GM15510 (cell line): ENCODE measurements around the gene OR2S2.

Experiments
- POLR2A ChIP-seq: IDR thresholded peaks from 3 replicates; pipeline ENCODE4 v1.6.1; 2011; ENCODE audit warnings: borderline replicate concordance; ENCODE audit not compliant: insufficient read length; ENCODE audit errors: extremely low read depth

The OR2S2 gene, protein sequence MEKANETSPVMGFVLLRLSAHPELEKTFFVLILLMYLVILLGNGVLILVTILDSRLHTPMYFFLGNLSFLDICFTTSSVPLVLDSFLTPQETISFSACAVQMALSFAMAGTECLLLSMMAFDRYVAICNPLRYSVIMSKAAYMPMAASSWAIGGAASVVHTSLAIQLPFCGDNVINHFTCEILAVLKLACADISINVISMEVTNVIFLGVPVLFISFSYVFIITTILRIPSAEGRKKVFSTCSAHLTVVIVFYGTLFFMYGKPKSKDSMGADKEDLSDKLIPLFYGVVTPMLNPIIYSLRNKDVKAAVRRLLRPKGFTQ

DNA sequence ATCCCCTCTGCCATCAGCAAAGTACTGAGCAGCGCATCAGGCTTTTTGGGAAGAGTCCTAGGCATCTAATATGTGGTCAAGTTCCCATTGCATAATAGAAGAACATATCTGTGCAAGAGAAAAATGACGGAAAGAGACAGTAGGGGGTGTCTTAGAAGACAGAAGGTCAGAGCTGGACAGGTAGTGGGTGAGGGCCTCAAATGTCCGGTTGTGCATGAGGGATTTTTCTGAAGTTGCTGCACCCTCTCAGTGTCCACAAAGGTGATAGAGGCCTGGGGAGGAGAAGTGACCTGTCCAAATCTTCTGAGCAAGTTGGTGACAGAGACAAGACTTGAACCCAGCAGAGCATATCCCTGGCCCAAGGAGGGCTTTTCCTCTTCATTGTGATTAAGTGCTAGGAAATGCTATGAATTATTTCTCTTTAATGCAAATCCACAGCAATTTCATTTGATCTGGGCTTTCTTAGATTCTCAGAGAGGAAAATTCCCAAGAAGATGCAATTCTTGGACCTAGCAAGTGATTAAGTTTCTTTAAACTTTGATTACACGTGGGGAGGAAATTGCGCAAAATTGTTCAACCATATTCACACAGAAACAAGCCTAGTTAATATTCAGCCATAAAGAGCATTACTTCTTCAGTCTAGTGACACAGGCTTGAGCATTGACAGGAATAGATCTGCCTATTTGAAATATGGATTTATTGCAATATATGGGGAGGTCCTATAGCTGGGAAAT, at the start of gene OR2S2:
TSS of gene OR2S2 (minus strand) at position 51 of the 734 bp plus-strand sequence. CDS start 56 bp downstream, outside the sequence.
- TF ChIP-seq POLR2A, result no peak

DNA sequence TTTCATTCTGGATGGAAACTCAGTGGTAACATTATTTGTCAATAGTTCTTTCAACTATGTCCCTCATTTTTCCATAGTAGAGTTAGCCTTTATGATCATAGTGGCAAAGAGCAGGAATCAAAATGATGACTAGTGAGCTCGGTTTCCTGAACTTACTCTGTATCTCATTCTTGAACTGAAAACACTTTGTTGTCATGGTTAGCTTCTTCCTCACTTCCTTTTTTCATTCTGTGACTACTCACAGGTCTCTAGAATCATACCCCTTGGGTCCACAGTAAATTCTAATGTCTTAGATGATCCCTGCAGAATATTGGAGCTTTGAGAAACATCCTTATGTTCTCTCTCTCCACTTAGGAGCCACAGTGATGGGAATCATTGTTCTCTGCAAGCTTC, 49.4 kb upstream of the OR2S2 start:
- TF ChIP-seq POLR2A, result no peak

DNA sequence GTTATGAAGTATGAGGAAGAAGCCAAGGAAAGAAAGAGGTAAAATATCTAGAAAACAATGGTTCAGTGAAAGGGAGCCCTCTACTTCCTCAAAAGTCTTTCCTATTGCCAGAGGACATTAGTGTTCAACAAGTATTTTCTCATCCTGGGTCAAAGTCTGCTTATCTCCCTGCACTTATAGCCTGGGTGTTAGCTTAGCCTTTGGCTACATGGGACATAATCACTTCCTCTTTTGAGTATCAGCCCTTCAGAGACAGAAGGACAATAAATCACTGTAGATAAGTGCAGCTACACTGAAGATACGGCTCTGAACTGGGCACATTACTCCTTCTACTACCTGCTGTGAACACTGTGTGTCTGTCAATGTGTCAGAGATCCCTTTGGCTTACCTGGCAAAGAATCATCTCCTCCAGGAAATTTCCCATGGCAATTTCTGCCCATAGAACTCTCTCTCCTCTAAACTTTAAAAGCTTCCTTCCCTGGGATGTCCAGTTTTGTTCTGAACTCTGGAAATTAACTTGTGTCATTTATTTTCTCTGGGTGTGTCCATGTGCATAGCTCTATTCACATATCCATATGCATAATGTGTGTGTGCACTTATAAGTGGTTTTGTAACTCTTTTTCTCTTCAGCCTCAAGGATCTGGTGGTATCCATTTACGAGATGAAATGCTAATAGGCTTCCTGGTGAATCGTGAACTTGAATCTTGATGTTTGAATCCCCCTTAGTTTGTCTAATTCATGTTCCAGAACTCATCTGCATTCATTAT, 48.8 kb upstream of the OR2S2 start:
- TF ChIP-seq POLR2A, result no peak

DNA sequence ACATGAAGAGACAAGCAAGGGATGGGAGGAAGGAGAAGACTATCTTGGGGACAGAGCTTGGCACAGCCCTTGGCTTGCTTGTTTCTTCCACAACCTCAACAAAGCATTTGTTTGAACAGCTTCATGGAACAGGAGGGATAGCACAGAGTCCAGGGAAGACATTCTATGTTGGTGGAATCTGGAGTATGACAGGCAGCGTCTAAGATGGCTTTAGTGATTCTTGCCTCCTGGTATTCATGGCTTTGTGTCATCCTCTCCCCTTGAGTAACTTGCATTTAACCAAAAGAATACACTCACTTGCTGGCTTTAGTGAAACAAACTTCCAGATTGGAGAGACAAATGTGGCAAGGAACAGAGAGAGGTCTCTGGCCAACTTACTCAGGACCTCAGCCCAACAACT, 47.9 kb upstream of the OR2S2 start:
- TF ChIP-seq POLR2A, result no peak

DNA sequence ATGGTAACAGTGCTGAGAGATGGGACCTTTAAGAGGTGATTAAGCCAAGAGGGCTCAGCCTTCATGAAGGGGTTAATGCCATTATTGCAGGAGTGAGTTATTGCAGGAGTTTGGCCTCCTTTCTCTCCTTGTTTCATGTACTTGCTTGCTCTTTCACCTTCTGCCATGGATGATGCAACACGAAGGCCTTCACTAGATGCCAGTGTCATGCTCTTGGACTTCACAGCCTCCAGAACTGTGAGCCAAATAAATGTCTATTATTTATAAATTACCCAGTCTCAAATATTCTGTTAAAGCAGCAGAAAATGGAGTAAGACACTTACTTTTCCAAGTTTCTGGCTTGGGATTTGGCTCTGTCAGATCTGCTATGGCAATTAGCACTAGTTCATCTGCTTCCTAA, 40.4 kb upstream of the OR2S2 start:
- TF ChIP-seq POLR2A, result no peak

DNA sequence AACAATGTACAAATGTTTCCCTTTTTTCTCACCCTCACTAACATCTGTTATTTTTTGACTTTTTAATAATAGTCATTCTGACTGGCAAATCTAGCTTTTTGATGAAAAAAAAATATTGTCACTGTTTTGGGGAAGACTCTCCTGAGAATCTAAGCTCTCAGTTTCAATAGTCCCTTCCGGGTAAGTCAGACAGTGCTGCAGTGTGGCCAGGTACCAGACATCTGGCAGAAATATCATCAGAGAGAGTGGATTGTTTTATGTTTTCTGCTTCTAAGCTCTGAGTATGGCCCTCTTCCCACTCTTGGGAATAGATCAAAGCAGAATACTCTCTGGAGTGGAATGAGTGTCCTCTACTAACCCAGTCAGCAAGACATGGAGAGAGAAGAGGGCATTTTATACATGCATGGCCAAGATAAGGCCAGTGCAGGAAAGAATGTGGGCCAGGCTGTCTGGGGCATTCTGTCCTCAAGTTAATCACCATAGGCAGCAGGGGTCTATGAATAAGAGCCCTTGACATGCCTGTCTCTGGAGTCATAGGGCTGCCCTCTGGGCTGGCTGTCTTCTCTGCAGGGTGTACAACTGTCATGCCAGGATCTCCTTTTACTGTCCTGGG, 38.5 kb upstream of the OR2S2 start:
- TF ChIP-seq POLR2A, result no peak

DNA sequence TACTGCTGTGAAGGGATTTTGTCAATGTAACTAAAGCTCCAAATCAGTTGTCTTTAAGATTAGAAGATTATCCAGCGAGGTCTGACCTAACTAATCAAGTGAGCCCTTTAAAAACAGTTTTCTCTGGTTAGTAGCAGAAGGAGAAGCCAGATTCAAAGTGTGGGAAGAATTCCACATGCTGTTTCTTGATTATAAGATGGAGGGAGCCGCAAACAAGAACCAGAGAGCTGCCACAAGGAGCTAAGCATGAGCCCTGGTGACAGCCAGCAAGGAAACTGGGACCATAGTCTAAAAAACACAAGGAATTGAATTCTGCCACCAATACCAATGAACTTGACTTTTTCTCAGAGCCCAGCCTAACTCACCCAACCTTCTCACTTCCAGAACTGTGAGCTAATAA, 37.0 kb upstream of the OR2S2 start:
- no peak for TF ChIP-seq POLR2A

DNA sequence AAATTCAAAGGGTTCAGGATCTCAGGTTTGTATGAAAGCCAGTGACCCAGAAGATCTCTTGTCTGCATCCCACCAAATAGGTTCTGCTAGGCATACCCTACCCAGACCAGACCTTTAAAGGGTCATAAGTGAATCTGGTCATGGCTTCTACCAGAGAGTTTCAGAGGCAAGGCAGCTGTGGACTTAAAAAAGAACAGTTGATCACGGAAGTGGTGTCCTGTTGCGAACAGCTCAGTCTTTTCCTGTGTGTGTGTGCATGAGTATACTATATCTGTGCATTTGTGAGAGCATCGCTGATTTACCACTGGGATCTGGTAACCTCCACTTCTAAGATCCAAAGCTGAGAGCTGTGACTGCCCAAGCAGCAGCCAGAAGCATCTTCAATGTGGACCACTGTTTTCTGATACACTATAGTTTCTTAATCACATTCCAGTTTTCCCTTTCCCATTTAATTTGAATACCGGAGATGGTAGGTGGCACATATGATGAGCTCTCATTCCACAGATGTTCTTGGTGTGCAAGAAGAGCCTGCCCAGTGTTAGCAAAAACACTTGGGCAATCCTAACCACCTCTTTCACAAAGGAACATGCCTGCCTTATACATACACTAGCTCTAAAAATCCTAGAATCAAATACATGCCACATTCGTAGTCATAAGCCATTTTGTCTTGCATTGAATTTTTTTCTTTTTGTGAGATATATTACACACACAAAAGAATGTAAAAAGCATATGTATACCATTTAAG, 36.2 kb upstream of the OR2S2 start:
- no peak for TF ChIP-seq POLR2A

DNA sequence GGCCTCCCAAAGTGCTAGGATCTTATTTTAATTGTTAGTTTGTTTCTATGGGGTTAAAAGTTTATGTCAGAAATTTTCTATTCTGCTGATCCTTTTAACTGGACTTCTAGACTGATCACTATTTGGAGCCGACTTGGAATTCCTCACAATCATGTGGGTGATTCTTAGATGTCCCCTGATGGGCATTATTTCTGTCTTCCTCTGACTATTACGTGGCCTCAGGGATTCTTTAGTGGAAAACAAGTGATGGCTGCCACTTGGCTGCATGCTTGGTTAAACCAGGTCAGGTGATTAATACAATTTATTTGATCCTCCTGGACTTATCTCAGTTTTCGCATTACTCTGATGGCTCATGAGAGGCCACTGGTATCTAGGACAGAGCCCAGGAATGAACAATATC, 32.2 kb upstream of the OR2S2 start:
- TF ChIP-seq POLR2A, result no peak

DNA sequence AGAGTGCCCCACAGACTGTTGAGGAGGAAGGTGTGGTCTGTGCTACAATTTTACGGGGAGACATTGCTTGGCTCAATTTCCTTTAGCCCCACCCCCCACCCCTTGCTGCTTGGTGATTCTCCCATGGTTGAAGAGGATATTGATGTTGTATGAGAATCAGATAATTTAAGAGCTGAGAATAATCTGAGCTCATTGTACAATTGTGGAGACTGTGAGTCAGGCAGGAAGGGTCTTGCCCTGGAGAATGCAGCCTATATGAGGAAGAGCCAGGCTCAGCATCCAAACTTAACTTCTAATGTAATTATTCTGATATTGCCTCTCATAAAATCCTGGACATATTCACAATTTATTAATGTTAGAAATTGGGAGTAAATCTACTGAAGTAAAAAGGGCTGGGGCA, 26.1 kb upstream of the OR2S2 start:
- no peak for TF ChIP-seq POLR2A

DNA sequence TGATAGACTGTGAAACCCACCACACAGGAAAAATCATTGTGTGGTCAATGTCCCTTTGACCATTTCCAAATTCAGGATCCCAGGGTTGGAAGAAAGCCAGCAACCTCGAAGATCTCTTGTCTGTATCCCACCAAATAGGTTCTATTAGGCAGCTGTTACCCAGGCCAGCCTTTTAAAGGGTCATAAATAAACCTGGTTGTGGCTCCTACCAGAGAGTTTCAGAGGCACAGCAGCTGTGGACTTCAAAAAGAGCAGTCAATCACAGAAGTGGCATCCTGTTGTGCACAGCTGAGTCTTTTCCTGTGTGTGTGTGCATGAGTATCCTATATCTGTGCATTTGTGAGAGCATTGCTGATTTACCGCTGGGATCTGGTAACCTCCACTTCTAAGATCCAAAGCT, 23.7 kb upstream of the OR2S2 start:
- no peak for TF ChIP-seq POLR2A

DNA sequence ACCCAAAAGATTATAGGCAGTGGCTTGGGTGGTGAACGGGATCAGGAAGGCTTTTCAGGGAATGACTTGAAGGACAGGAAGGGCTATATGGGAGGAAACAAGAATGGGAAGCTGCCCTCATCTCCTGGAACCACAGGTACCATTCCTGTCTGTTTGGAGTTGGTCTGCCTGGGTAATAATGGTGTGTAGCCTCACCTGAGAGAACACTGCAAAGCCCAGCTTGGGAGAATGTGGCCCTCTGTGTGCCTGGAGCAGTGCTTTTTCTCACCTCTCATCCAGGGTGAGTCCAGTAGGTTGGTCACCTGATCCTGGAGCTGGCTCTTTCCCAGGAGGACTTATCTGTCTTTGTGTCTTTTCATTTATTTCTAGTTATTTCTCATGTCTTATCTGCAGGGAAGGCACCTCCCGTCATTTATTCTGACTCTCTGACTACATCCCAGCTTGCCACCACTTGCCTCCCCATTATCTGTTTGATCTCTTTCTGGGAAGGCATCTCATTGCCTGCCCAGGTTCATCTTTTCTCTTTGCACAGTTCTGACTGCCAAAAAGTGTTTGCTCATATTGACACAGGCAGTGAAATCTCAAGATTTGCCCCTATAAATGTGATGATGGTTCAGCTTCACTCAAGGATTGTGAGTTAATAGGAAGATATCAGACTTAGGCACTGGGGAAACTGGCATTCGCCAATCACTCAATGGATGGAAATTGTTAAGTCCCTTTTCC, 22.5 kb upstream of the OR2S2 start:
- no peak for TF ChIP-seq POLR2A

DNA sequence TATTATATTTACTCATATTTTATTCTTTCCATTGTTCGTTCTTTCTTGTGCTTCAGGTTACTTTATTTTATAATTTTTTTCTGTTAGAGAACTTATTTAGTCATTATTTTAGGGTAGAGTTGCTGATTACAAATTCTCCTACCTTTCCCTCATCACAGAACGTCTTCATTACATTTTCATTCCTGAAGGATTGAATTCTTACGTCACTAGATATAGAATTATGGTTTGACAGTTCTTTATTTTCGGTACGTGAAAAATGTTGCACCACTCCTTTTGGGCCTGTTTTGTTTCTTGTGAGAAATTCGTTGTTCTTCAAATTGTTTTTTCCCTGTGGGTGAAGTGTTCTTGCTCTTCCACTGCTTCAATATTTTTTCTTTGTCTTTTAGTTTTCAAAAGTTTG, 20.8 kb upstream of the OR2S2 start:
- TF ChIP-seq POLR2A, result no peak

DNA sequence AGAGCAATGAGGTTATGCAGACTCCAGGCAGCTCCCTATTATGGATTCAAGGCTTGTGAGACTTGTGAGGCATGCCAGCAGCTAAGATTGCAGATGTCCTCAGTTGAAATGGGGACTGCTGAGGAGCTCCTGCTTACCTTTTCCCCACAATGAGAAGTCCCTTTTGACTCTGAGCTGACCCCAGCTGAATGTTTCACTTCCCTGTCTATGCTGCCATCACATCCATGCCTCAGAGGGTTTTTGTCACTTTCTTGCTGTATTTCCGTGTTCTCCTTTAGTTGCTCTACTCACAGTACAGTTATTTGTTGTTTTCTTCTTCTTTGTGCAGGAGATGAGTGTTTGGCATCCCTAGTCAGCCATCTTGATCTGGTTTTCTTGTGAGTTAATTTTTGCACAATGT, 18.8 kb upstream of the OR2S2 start:
- no peak for TF ChIP-seq POLR2A
